Erythroblast (primary cell): ENCODE measurements around the gene TGM2.

Experiments used
- GATA1 ChIP-seq: IDR thresholded peaks from 2 replicates; pipeline ENCODE4 v1.6.1; 2011; ENCODE audit warnings: low read depth, mild to moderate bottlenecking, control low read depth, low read length, moderate library complexity
- POLR2A ChIP-seq: IDR thresholded peaks from 2 replicates; pipeline ENCODE4 v1.6.1; 2011; ENCODE audit warnings: mild to moderate bottlenecking, low read length

GRCh38 chr20:38120625-38120988, 44.5 kb downstream of the TGM2 start:
- TF ChIP-seq POLR2A (no peak), GATA1 (no peak)
